ENCODE data around the gene MCTP2.
"Not testable (repeated sequence)": the region's sequence is repeated elsewhere in the genome, so short reads cannot be mapped to it uniquely, and the experiment has no call there.

Gene MCTP2

DNA sequence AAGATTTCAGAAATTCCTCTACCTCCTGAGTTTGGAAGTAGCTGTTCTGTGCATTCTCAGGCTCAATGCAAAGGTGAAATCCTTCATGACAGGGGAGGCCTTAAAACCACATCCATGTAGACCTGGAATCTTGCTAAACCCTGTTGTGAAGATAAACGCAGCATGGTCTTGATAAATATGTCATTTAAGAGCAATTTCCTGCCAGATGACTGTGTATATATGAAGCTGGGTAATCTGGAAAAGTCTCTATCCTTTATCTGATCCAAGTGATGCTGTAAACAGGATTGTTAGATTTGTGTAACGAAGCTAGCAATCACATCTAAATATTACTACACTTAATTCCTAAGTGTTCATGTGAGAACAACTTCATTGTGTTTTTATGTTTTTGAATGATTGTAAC, 9.1 kb downstream of the MCTP2 start:
- H3K36me3 ChIP-seq (ENCODE audit: low read length), result peaks cover 7% of the 10 kb centered on the region
- H3K27ac ChIP-seq (ENCODE audit: low read depth, low read length), result peak overlapping the region; percentile 48; the same call in 1 of the 2 replicates
- H3K9ac ChIP-seq (ENCODE audit: low read length), result no peak overlapping the region
- H3K4me3 ChIP-seq (ENCODE audit: insufficient read depth, low read length, poor library complexity, severe bottlenecking), result no peak overlapping the region
- peaks cover 6% of the 10 kb centered on the region; the same call in 1 of the 2 replicates for H4K20me1 ChIP-seq (ENCODE audit: low read depth, low read length)
- peaks cover 56% of the 10 kb centered on the region for H3F3A ChIP-seq (ENCODE audit: insufficient read depth)
- H2AFZ ChIP-seq (ENCODE audit: low read depth, low read length, severe bottlenecking), result no peak overlapping the region
- no peaks in the 10 kb centered on the region for H3K9me3 ChIP-seq (ENCODE audit: insufficient read depth, low read length)
- no peak for TF ChIP-seq EZH2phosphoT487 (conservative IDR thresholded peaks at IDR 0.05; ENCODE audit: low read length)
- TF ChIP-seq, protein P1, sequence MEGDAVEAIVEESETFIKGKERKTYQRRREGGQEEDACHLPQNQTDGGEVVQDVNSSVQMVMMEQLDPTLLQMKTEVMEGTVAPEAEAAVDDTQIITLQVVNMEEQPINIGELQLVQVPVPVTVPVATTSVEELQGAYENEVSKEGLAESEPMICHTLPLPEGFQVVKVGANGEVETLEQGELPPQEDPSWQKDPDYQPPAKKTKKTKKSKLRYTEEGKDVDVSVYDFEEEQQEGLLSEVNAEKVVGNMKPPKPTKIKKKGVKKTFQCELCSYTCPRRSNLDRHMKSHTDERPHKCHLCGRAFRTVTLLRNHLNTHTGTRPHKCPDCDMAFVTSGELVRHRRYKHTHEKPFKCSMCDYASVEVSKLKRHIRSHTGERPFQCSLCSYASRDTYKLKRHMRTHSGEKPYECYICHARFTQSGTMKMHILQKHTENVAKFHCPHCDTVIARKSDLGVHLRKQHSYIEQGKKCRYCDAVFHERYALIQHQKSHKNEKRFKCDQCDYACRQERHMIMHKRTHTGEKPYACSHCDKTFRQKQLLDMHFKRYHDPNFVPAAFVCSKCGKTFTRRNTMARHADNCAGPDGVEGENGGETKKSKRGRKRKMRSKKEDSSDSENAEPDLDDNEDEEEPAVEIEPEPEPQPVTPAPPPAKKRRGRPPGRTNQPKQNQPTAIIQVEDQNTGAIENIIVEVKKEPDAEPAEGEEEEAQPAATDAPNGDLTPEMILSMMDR (IDR thresholded peaks at IDR 0.05; ENCODE audit: insufficient read depth, low read length, poor library complexity, severe bottlenecking), result no peak
- H3K79me2 ChIP-seq (ENCODE audit: insufficient read depth, low read length), result peaks cover 83% of the 10 kb centered on the region
- no peaks in the 10 kb centered on the region for H3K9me2 ChIP-seq (replicated peaks; ENCODE audit: insufficient read depth, low read length)
- peak overlapping the region; percentile 30 for H3K4me2 ChIP-seq (ENCODE audit: low read depth, low read length, poor library complexity, severe bottlenecking)
- H3K27me3 ChIP-seq (ENCODE audit: low read length), result no peaks in the 10 kb centered on the region

DNA sequence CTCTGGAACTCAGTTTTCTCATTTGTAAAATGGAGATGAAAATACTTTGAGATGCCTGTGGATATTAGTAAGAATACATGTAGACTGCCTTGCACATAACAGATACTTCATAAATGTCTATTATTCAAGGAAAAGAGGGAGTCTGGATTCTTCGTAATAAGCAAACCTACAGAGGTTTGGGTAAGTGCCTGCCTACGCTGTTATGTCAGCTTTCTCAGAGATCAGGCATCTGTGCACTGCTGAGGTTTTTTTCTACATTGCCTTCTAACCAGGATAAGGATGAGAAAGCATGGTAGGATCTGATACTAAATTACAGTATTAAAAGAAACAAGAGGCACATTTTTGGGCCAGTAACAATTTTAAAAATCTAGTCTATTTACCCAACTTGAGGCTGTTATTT, 10.9 kb downstream of the MCTP2 start:
- no peak overlapping the region for H3K9ac ChIP-seq (ENCODE audit: low read length)
- H3K9me3 ChIP-seq (ENCODE audit: insufficient read depth, low read length), result no peaks in the 10 kb centered on the region
- no peak overlapping the region for H2AFZ ChIP-seq (ENCODE audit: low read depth, low read length, severe bottlenecking)
- no peaks in the 10 kb centered on the region for H3K9me2 ChIP-seq (replicated peaks; ENCODE audit: insufficient read depth, low read length)
- no peak for TF ChIP-seq EZH2phosphoT487 (conservative IDR thresholded peaks at IDR 0.05; ENCODE audit: low read length)
- TF ChIP-seq, protein P1 (IDR thresholded peaks at IDR 0.05; ENCODE audit: insufficient read depth, low read length, poor library complexity, severe bottlenecking), result no peak
- no peaks in the 10 kb centered on the region for H3K27me3 ChIP-seq (ENCODE audit: low read length)
- peaks cover 16% of the 10 kb centered on the region for H3K36me3 ChIP-seq (ENCODE audit: low read length)
- H3K27ac ChIP-seq (ENCODE audit: low read depth, low read length), result peak overlapping the region; percentile 62
- peaks cover 19% of the 10 kb centered on the region for H4K20me1 ChIP-seq (ENCODE audit: low read depth, low read length)
- peaks cover 50% of the 10 kb centered on the region for H3F3A ChIP-seq (ENCODE audit: insufficient read depth)
- H3K4me2 ChIP-seq (ENCODE audit: low read depth, low read length, poor library complexity, severe bottlenecking), result no peak overlapping the region
- H3K4me3 ChIP-seq (ENCODE audit: insufficient read depth, low read length, poor library complexity, severe bottlenecking), result no peak overlapping the region
- H3K79me2 ChIP-seq (ENCODE audit: insufficient read depth, low read length), result peaks cover 82% of the 10 kb centered on the region

DNA sequence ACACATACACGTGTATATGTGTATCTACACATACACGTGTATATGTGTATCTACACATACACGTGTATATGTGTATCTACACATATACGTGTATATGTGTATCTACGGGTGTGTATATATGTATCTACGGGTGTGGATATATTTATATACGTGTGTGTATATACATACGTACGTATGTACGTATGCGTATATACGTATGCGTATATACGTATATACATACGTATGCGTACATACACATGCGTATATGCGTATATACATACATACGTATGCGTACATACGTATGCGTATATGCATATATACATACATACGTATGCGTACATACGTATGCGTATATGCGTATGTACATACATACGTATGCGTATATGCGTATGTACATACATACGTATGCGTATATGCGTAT, 11.6 kb downstream of the MCTP2 start:
- H3K9ac ChIP-seq (ENCODE audit: low read length); H3K4me2 ChIP-seq (ENCODE audit: low read depth, low read length, poor library complexity, severe bottlenecking); H3K27ac ChIP-seq (ENCODE audit: low read depth, low read length); H3K4me3 ChIP-seq (ENCODE audit: insufficient read depth, low read length, poor library complexity, severe bottlenecking); H3K9me3 ChIP-seq (ENCODE audit: insufficient read depth, low read length); H3K27me3 ChIP-seq (ENCODE audit: low read length); H3K9me2 ChIP-seq (replicated peaks; ENCODE audit: insufficient read depth, low read length); H2AFZ ChIP-seq (ENCODE audit: low read depth, low read length, severe bottlenecking): not testable (repeated sequence)
- peaks cover 45% of the 10 kb centered on the region for H3F3A ChIP-seq (ENCODE audit: insufficient read depth)
- H3K79me2 ChIP-seq (ENCODE audit: insufficient read depth, low read length), result peaks cover 82% of the 10 kb centered on the region
- H4K20me1 ChIP-seq (ENCODE audit: low read depth, low read length), result peaks cover 19% of the 10 kb centered on the region
- H3K36me3 ChIP-seq (ENCODE audit: low read length), result peaks cover 16% of the 10 kb centered on the region

DNA sequence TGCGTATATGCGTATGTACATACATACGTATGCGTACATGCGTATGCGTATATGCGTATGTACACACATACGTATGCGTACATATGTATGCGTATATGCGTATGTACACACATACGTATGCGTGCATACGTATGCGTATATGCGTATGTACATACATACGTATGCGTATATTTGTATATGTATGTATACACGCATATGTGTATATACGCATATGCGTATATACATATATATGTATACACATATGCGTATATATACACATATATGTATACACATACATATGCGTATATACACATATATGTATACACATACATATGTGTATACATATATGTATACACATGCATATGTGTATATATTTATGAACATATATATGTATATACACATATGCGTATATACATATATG, 12.1 kb downstream of the MCTP2 start:
- Histone ChIP-seq H3K4me2 (ENCODE audit: low read depth, low read length, poor library complexity, severe bottlenecking) (no peak overlapping the region), H3K36me3 (ENCODE audit: low read length) (peaks cover 16% of the 10 kb centered on the region), H3K9ac (ENCODE audit: low read length) (no peak overlapping the region), H3K27ac (ENCODE audit: low read depth, low read length) (no peak overlapping the region), H4K20me1 (ENCODE audit: low read depth, low read length) (peaks cover 21% of the 10 kb centered on the region), H3K9me3 (ENCODE audit: insufficient read depth, low read length) (no peaks in the 10 kb centered on the region), H3K27me3 (ENCODE audit: low read length) (no peaks in the 10 kb centered on the region), H3F3A (ENCODE audit: insufficient read depth) (peaks cover 40% of the 10 kb centered on the region), H2AFZ (ENCODE audit: low read depth, low read length, severe bottlenecking) (no peak overlapping the region), H3K79me2 (ENCODE audit: insufficient read depth, low read length) (peaks cover 82% of the 10 kb centered on the region), H3K4me3 (ENCODE audit: insufficient read depth, low read length, poor library complexity, severe bottlenecking) (no peak overlapping the region), H3K9me2 (replicated peaks; ENCODE audit: insufficient read depth, low read length) (no peaks in the 10 kb centered on the region)
- no peak for TF ChIP-seq EZH2phosphoT487 (conservative IDR thresholded peaks at IDR 0.05; ENCODE audit: low read length)
- TF ChIP-seq, protein P1 (IDR thresholded peaks at IDR 0.05; ENCODE audit: insufficient read depth, low read length, poor library complexity, severe bottlenecking), result no peak
